K562 (cell line): ENCODE results near the gene CTRL. TPM values are rescaled to one million over a fixed set of nuclear protein-coding genes. Genes with fewer than 3 reads are reported as not detected.
A peak's percentile ranks its signal among the peaks of the same experiment; 100 is the strongest.

ENCODE experiments used
- ATF7 ChIP-seq: fragments of 450-650 bp; IDR thresholded peaks from 2 replicates; pipeline ENCODE4 v1.7.1; 2014; ENCODE audit warnings: mild to moderate bottlenecking, moderate library complexity
- CBFA2T2 ChIP-seq: fragments of 450-650 bp; conservative IDR thresholded peaks from 2 replicates; pipeline ENCODE4 v1.6.1; 2017; ENCODE audit warnings: mild to moderate bottlenecking
- FOXP1 ChIP-seq: sonication (generic); formaldehyde crosslinking; IDR thresholded peaks from 2 replicates; pipeline ENCODE4 v1.8.0; 2022; ENCODE audit warnings: mild to moderate bottlenecking, missing genetic modification reagents
- HMG20A ChIP-seq: fragments of 450-650 bp; formaldehyde crosslinking; conservative IDR thresholded peaks from 2 replicates; pipeline ENCODE4 v1.4.0; 2020; ENCODE audit warnings: mild to moderate bottlenecking, mixed read lengths
- HOMEZ ChIP-seq: fragments of 250-450 bp; sonication (Bioruptor Pico); IDR thresholded peaks from 2 replicates; pipeline ENCODE4 v1.4.0; 2020; ENCODE audit warnings: mild to moderate bottlenecking, moderate library complexity
- MTA2 ChIP-seq: fragments of 450-650 bp; IDR thresholded peaks from 2 replicates; pipeline ENCODE4 v1.6.1; 2016; ENCODE audit warnings: low read depth
- PHB2 ChIP-seq: fragments of 450-650 bp; IDR thresholded peaks from 2 replicates; pipeline ENCODE4 v1.6.1; 2017; ENCODE audit warnings: low read depth
- RBM34 ChIP-seq: fragments of 200-400 bp; formaldehyde crosslinking; IDR thresholded peaks from 2 replicates; pipeline ENCODE4 v1.6.1; 2018; ENCODE audit warnings: low read length, borderline replicate concordance; ENCODE audit not compliant: insufficient read depth
- RNF219 ChIP-seq: fragments of 250-450 bp; sonication (Bioruptor Pico); IDR thresholded peaks from 2 replicates; pipeline ENCODE4 v1.5.0; 2022; ENCODE audit warnings: mild to moderate bottlenecking
- SNIP1 ChIP-seq: fragments of 450-650 bp; IDR thresholded peaks from 2 replicates; pipeline ENCODE4 v1.7.1; 2017; ENCODE audit warnings: low read depth, mild to moderate bottlenecking
- STAT6 ChIP-seq: sonication (generic); formaldehyde crosslinking; IDR thresholded peaks from 2 replicates; pipeline ENCODE4 v1.8.1; 2023; ENCODE audit warnings: mild to moderate bottlenecking, missing genetic modification reagents
- THRA ChIP-seq: fragments of 450-650 bp; IDR thresholded peaks from 2 replicates; pipeline ENCODE4 v1.6.1; 2017; ENCODE audit warnings: mild to moderate bottlenecking, moderate library complexity
- TRIM24 ChIP-seq, 2 experiments: fragments of 450-650 bp; IDR thresholded peaks; 2 replicates each; pipeline ENCODE4 v1.6.1; 2016
- ZFP30 ChIP-seq: fragments of 250-450 bp; sonication (Bioruptor Pico); IDR thresholded peaks from 2 replicates; pipeline ENCODE4 v1.8.0; 2022; ENCODE audit warnings: moderate library complexity, mild to moderate bottlenecking, inconsistent platforms, borderline replicate concordance
- ZKSCAN3 ChIP-seq: fragments of 250-450 bp; sonication (Bioruptor Pico); IDR thresholded peaks from 2 replicates; pipeline ENCODE4 v1.4.0; 2020
- ZNF217 ChIP-seq: sonication (generic); formaldehyde crosslinking; IDR thresholded peaks from 2 replicates; pipeline ENCODE4 v1.8.0; 2022; ENCODE audit warnings: mild to moderate bottlenecking, missing genetic modification reagents
- ZNF384 ChIP-seq: IDR thresholded peaks from 2 replicates; pipeline ENCODE4 v1.6.1; 2012; ENCODE audit warnings: low read depth, low read length, improper control_type of control experiment
- ZNF395 ChIP-seq: fragments of 200-800 bp; sonication (Bioruptor generic); IDR thresholded peaks from 2 replicates; pipeline ENCODE4 v1.6.1; 2017; ENCODE audit warnings: missing genetic modification characterization, missing compliant biosample characterization
- polyA plus RNA-seq, 8 experiments: library from polyadenylated mRNA; depleted of rRNA in 4 of 8; stranded (reverse) in 5 of 8; unstranded in 3 of 8; fragments of >200 nt; fragmentation: Nextera tagmentation in 2 of 8; fragmentation: Illumina TruSeq in 1 of 8; extraction: Ambion mirVana in 2 of 8; extraction: Trizol in 1 of 8; gene quantifications; 2 replicates each; pipeline versions ENCODE4 v1.2.1 to v1.2.3, GENCODE V29; 2011 to 2014; ENCODE audit warnings: inconsistent platforms in 1 of 8, missing spikeins in 1 of 8
- total RNA-seq, 7 experiments: library from RNA; depleted of rRNA in 6 of 7; stranded (reverse); fragments of >200 nt in 6 of 7; fragmentation: Illumina TruSeq in 2 of 7; extraction: Trizol in 2 of 7; gene quantifications; 2 replicates each; pipeline versions ENCODE4 v1.2.1 to v1.2.3, GENCODE V29; 2011 to 2021; ENCODE audit warnings: low replicate concordance in 1 of 7

Gene CTRL
- total and polyA plus RNA-seq, 9 of the 15 experiments (the other 6 are each of a cell fraction or from before 2014, with no cell fraction given): 1.4 to 5.6 (median 2.5) TPM

- TF ChIP-seq HMG20A (CRISPR knock-in tag): no peak
- no peak for TF ChIP-seq RNF219
- no peak for TF ChIP-seq MTA2
- TF ChIP-seq CBFA2T2: no peak
- TF ChIP-seq RBM34: no peak
- no peak for TF ChIP-seq ZFP30 (CRISPR knock-in tag)
- no peak for TF ChIP-seq PHB2
- TF ChIP-seq STAT6 (CRISPR knock-in tag): no peak
- no peak for TF ChIP-seq ZNF384
- no peak for TF ChIP-seq HOMEZ (CRISPR knock-in tag)
- no peak for TF ChIP-seq ZKSCAN3 (CRISPR knock-in tag)
- TF ChIP-seq ZNF217: no peak
- TF ChIP-seq SNIP1: no peak
- TF ChIP-seq FOXP1: 0 out of 2 replicates have a peak, but pooled peaks have one; percentile 49
- TF ChIP-seq TRIM24 (IDR thresholded peaks at IDR 0.05): no peak
- TF ChIP-seq THRA: no peak
- TF ChIP-seq ZNF395 (CRISPR knock-in tag): no peak
- TF ChIP-seq ATF7: peak; percentile 87
These were observed 37.0 kb upstream of the CTRL start, which contains the start of gene SLC12A4 (continued) for GRCh38 chr16:67968400-67969253.
